Hepatocyte (in vitro differentiated cells): ENCODE measurements around the gene KIF23. TPM values are rescaled to one million over a fixed set of nuclear protein-coding genes. Genes with fewer than 3 reads are reported as not detected.

Experiments used
- DNase-seq: peaks from one replicate; pipeline ENCODE4 v3.0.0-alpha.2; 2016; ENCODE audit warnings: low spot score
- H2AFZ ChIP-seq: fragments of 200-600 bp; sonication (generic); 2 replicates; pipeline ENCODE4 v1.6.0; 2016; ENCODE audit warnings: antibody characterized with exemption, mild to moderate bottlenecking
- H3K27ac ChIP-seq: fragments of 200-600 bp; sonication (generic); 2 replicates; pipeline ENCODE4 v1.5.1; 2016; ENCODE audit warnings: mild to moderate bottlenecking
- H3K27me3 ChIP-seq: fragments of 200-600 bp; sonication (generic); 2 replicates; pipeline ENCODE4 v1.6.1; 2016
- H3K36me3 ChIP-seq: fragments of 200-600 bp; sonication (generic); replicated peaks from 2 replicates; pipeline ENCODE4 v1.5.1; 2016; ENCODE audit warnings: low read depth; ENCODE audit not compliant: insufficient read depth
- H3K4me1 ChIP-seq: fragments of 200-600 bp; sonication (generic); 2 replicates; pipeline ENCODE4 v1.5.1; 2016; ENCODE audit warnings: mild to moderate bottlenecking, moderate library complexity; ENCODE audit not compliant: insufficient read depth
- H3K4me2 ChIP-seq: fragments of 200-600 bp; sonication (generic); 2 replicates; pipeline ENCODE4 v1.6.0; 2016
- H3K4me3 ChIP-seq: fragments of 200-600 bp; sonication (generic); 2 replicates; pipeline ENCODE4 v1.5.1; 2016; ENCODE audit warnings: mild to moderate bottlenecking
- H3K79me2 ChIP-seq: fragments of 200-600 bp; sonication (generic); 2 replicates; pipeline ENCODE4 v1.6.0; 2017; ENCODE audit warnings: mild to moderate bottlenecking
- H3K9me2 ChIP-seq: fragments of 200-600 bp; sonication (generic); replicated peaks from 2 replicates; pipeline ENCODE4 v1.6.0; 2017; ENCODE audit warnings: mild to moderate bottlenecking; ENCODE audit not compliant: insufficient read depth
- H3K9me3 ChIP-seq: fragments of 200-600 bp; sonication (generic); 2 replicates; pipeline ENCODE4 v1.5.1; 2016; ENCODE audit warnings: low read depth, mild to moderate bottlenecking
- H4K20me1 ChIP-seq: fragments of 200-600 bp; sonication (generic); 2 replicates; pipeline ENCODE4 v1.6.0; 2016; ENCODE audit warnings: mild to moderate bottlenecking; ENCODE audit not compliant: insufficient read depth, poor library complexity, severe bottlenecking
- CTCF ChIP-seq: fragments of 200-600 bp; sonication (generic); IDR thresholded peaks from 2 replicates; pipeline ENCODE4 v1.5.1; 2016; ENCODE audit warnings: antibody characterized with exemption, mild to moderate bottlenecking; ENCODE audit not compliant: poor library complexity
- EZH2 ChIP-seq: fragments of 200-600 bp; sonication (generic); IDR thresholded peaks from 2 replicates; pipeline ENCODE4 v1.6.1; 2016; ENCODE audit warnings: antibody characterized with exemption, mild to moderate bottlenecking, borderline replicate concordance
- EZH2phosphoT487 ChIP-seq: fragments of 200-600 bp; sonication (generic); IDR thresholded peaks from one replicate; pipeline ENCODE4 v1.6.1; 2018; ENCODE audit warnings: antibody characterized with exemption, mild to moderate bottlenecking, low read depth, moderate library complexity; ENCODE audit not compliant: unreplicated experiment, severe bottlenecking
- WGBS: methylation state at CpG from one replicate; pipeline ENCODE4 v1.1.6; 2016; ENCODE audit warnings: low lambda C conversion rate; ENCODE audit errors: missing lambda C conversion rate; 5-methylcytosine and 5-hydroxymethylcytosine counted together
- polyA plus RNA-seq: library from polyadenylated mRNA; unstranded; fragments of >200 nt; fragmentation: Nextera tagmentation; extraction: Ambion mirVana; gene quantifications from 2 replicates; pipeline ENCODE4 v1.2.1, GENCODE V29; 2016
- total RNA-seq: library from RNA; depleted of rRNA; stranded (reverse); fragments of >200 nt; gene quantifications from 2 replicates; pipeline ENCODE4 v1.2.3, GENCODE V29; 2014

The KIF23 gene
- total and polyA plus RNA-seq, 2 experiments from 2014 or later: 12.0 to 14.1 TPM

GRCh38 chr15:69400850-69401249, 13.3 kb upstream of the KIF23 start:
- DNase-seq: no peak
- Histone ChIP-seq H3K9me3 (no peaks in the 10 kb centered on the region), H3K36me3 (no peaks in the 10 kb centered on the region), H3K4me2 (no peak overlapping the region), H3K79me2 (no peaks in the 10 kb centered on the region), H3K9me2 (no peaks in the 10 kb centered on the region), H3K4me3 (no peak overlapping the region), H3K4me1 (no peaks in the 10 kb centered on the region), H4K20me1 (no peaks in the 10 kb centered on the region), H2AFZ (no peak overlapping the region), H3K27ac (no peak overlapping the region), H3K27me3 (no peaks in the 10 kb centered on the region)
- TF ChIP-seq EZH2phosphoT487 (no peak), EZH2 (no peak), CTCF (no peak)
- WGBS: 78% methylated on average over 6 of the region's 6 CpGs

GRCh38 chr15:69402816-69403215, 11.3 kb upstream of the KIF23 start:
- H3K9me2 ChIP-seq: no peaks in the 10 kb centered on the region
- H3K79me2 ChIP-seq: no peaks in the 10 kb centered on the region
- H3K4me1 ChIP-seq: no peaks in the 10 kb centered on the region
- 96% methylated on average over 2 of the region's 2 CpGs for WGBS
- no peak overlapping the region for H3K27ac ChIP-seq
- H3K27me3 ChIP-seq: no peaks in the 10 kb centered on the region
- H4K20me1 ChIP-seq: no peaks in the 10 kb centered on the region
- no peaks in the 10 kb centered on the region for H3K36me3 ChIP-seq
- no peak overlapping the region for H3K4me3 ChIP-seq
- H3K4me2 ChIP-seq: no peak overlapping the region
- DNase-seq: no peak
- TF ChIP-seq CTCF: no peak
- H2AFZ ChIP-seq: no peak overlapping the region
- H3K9me3 ChIP-seq: no peaks in the 10 kb centered on the region

DNA sequence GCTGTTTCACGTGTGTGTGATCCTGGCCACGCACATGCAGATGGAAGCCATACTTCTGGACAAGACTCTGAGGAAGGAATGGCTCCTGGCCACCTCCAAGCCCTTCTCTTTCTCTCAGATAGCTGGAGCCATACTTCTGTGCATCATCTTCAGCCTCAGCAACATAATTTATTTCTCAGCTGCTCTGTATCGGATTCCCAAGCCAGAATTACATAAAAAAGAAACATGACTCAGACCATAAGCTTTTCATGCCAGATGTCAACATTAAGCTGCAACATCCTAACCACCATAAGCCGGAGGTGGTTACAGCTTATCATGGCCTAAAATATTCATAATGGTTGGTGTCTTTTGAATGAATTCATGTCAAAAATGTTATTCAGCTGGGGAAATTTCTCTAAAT, 10.6 kb upstream of the KIF23 start:
- H3K27ac ChIP-seq: no peak overlapping the region
- no peaks in the 10 kb centered on the region for H3K79me2 ChIP-seq
- H3K4me1 ChIP-seq: no peaks in the 10 kb centered on the region
- H2AFZ ChIP-seq: no peak overlapping the region
- no peaks in the 10 kb centered on the region for H3K9me2 ChIP-seq
- no peak overlapping the region for H3K4me2 ChIP-seq
- no peaks in the 10 kb centered on the region for H3K27me3 ChIP-seq
- no peaks in the 10 kb centered on the region for H4K20me1 ChIP-seq
- no peak for DNase-seq
- WGBS: 80% methylated on average over 4 of the region's 4 CpGs
- H3K4me3 ChIP-seq: no peak overlapping the region
- H3K9me3 ChIP-seq: no peaks in the 10 kb centered on the region
- no peaks in the 10 kb centered on the region for H3K36me3 ChIP-seq
- TF ChIP-seq EZH2 (no peak), EZH2phosphoT487 (no peak), CTCF (no peak)

GRCh38 chr15:69405110-69405509, 9.0 kb upstream of the KIF23 start:
- no peaks in the 10 kb centered on the region for H3K36me3 ChIP-seq
- 49% methylated on average over 3 of the region's 3 CpGs for WGBS
- no peaks in the 10 kb centered on the region for H3K79me2 ChIP-seq
- no peaks in the 10 kb centered on the region for H3K9me2 ChIP-seq
- H3K4me2 ChIP-seq: no peak overlapping the region
- H3K4me3 ChIP-seq: no peak overlapping the region
- H3K4me1 ChIP-seq: no peaks in the 10 kb centered on the region
- TF ChIP-seq EZH2phosphoT487: no peak
- no peak for TF ChIP-seq CTCF
- no peak for TF ChIP-seq EZH2
- H2AFZ ChIP-seq: no peak overlapping the region
- no peaks in the 10 kb centered on the region for H3K9me3 ChIP-seq
- DNase-seq: no peak
- no peak overlapping the region for H3K27ac ChIP-seq
- no peaks in the 10 kb centered on the region for H4K20me1 ChIP-seq
- H3K27me3 ChIP-seq: no peaks in the 10 kb centered on the region
